SJSA1 (cell line): ENCODE results near the gene SCP2. TPM values are rescaled to one million over a fixed set of nuclear protein-coding genes. Genes with fewer than 3 reads are reported as not detected.

ENCODE experiments used
- DNase-seq, 2 experiments: peaks; one replicate each; pipeline ENCODE4 v3.0.0-alpha.2; 2015 to 2020; ENCODE audit warnings: low spot score in 2 of 2, low read depth in 1 of 2
- H3K27ac ChIP-seq: fragments of 250-450 bp; sonication (Bioruptor Pico); 2 replicates; pipeline ENCODE4 v1.5.1; 2020; ENCODE audit warnings: mild to moderate bottlenecking, moderate library complexity
- H3K27me3 ChIP-seq: fragments of 250-450 bp; sonication (Bioruptor Pico); replicated peaks from 2 replicates; pipeline ENCODE4 v1.5.1; 2020; ENCODE audit warnings: mild to moderate bottlenecking, moderate library complexity
- H3K36me3 ChIP-seq: fragments of 250-450 bp; sonication (Bioruptor Pico); 2 replicates; pipeline ENCODE4 v1.5.1; 2020; ENCODE audit warnings: mild to moderate bottlenecking
- H3K4me1 ChIP-seq: fragments of 250-450 bp; sonication (Bioruptor Pico); replicated peaks from 2 replicates; pipeline ENCODE4 v1.6.1; 2021; ENCODE audit warnings: mild to moderate bottlenecking
- H3K4me3 ChIP-seq: fragments of 250-450 bp; sonication (Bioruptor Pico); 2 replicates; pipeline ENCODE4 v1.5.1; 2020; ENCODE audit warnings: mild to moderate bottlenecking
- H3K9me3 ChIP-seq: fragments of 250-450 bp; sonication (Bioruptor Pico); replicated peaks from 2 replicates; pipeline ENCODE4 v1.5.1; 2020; ENCODE audit warnings: mild to moderate bottlenecking
- total RNA-seq: library from RNA; depleted of rRNA; stranded (reverse); fragments of >200 nt; shearing (Covaris generic); gene quantifications from 2 replicates; pipeline ENCODE4 v1.2.3, GENCODE V29; 2014

Gene SCP2
- total RNA-seq, 1 experiment from 2014 or later: 288 TPM

- no peak for DNase-seq
- Histone ChIP-seq H3K36me3 (no peaks in the 10 kb centered on the region), H3K4me1 (no peaks in the 10 kb centered on the region)
These were observed 155.9 kb downstream of the SCP2 start for GRCh38 chr1:53082826-53083455.

GRCh38 chr1:53083636-53084588 is 156.8 kb downstream of the SCP2 start:
- H3K4me1 ChIP-seq: peaks cover 3% of the 10 kb centered on the region
- no peaks in the 10 kb centered on the region for H3K36me3 ChIP-seq
- H3K27ac ChIP-seq: no peak overlapping the region
- no peak overlapping the region for H3K4me3 ChIP-seq
- no peaks in the 10 kb centered on the region for H3K9me3 ChIP-seq
- no peaks in the 10 kb centered on the region for H3K27me3 ChIP-seq
- DNase-seq: no peak

More at GRCh38 chr1:53082826-53083455, 155.9 kb downstream of the SCP2 start:
- no peaks in the 10 kb centered on the region for H3K27me3 ChIP-seq
- H3K9me3 ChIP-seq: no peaks in the 10 kb centered on the region
- H3K4me3 ChIP-seq: no peak overlapping the region
- no peak overlapping the region for H3K27ac ChIP-seq

DNA sequence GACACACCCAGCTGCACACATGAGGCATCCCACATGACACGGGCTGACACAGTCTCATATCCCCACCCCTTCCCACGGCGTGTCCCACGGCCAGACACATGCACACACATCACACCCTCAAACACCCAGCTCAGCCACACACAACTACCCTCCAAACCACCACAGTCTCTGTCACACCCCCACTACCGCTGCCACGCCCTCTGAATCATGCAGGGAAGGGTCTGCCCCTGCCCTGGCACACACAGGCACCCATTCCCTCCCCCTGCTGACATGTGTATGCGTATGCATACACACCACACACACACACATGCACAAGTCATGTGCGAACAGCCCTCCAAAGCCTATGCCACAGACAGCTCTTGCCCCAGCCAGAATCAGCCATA is 157.5 kb downstream of the SCP2 start:
- H3K4me1 ChIP-seq: peaks cover 10% of the 10 kb centered on the region
- H3K27me3 ChIP-seq: no peaks in the 10 kb centered on the region
- no peak overlapping the region for H3K27ac ChIP-seq
- H3K36me3 ChIP-seq: no peaks in the 10 kb centered on the region
- no peak overlapping the region for H3K4me3 ChIP-seq
- DNase-seq: no peak
- no peaks in the 10 kb centered on the region for H3K9me3 ChIP-seq

- H3K4me3 ChIP-seq: no peak overlapping the region
- H3K27me3 ChIP-seq: no peaks in the 10 kb centered on the region
- no peaks in the 10 kb centered on the region for H3K36me3 ChIP-seq
These were observed 158.3 kb downstream of the SCP2 start for GRCh38 chr1:53085405-53085804.

DNA sequence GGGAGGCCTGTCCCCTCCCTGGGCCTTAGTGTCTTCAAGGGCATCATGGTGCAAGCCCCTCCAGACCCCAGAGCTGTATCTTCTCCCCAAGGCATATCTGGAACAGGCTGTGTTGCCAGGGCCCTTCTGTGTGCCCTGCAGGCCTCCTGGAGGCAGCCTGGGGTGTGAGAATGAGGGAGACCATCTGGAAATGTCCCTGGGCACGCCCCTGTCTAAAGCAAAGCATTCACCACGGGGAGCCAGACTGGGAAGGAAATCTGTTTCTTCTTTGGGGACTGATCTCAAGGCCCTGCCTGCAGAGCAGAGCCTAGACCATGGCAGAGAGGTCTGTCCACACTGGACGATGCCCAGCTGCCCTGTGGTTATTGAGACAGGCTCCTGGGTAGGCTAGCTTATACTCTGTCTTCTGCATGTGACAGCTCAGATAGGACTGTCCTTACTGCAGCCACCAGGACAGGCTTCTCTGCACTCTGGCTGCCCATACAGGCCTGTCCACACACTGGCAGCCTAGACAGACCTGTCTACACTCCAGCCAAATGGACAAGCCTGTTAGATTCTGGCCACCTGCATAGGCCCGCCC is 159.5 kb downstream of the SCP2 start:
- Histone ChIP-seq H3K4me1 (peaks cover 14% of the 10 kb centered on the region), H3K27ac (no peak overlapping the region), H3K9me3 (no peaks in the 10 kb centered on the region), H3K36me3 (no peaks in the 10 kb centered on the region), H3K4me3 (no peak overlapping the region), H3K27me3 (no peaks in the 10 kb centered on the region)
- DNase-seq: no peak

More at GRCh38 chr1:53085405-53085804, 158.3 kb downstream of the SCP2 start:
- H3K9me3 ChIP-seq: no peaks in the 10 kb centered on the region
- H3K27ac ChIP-seq: no peak overlapping the region
- peaks cover 14% of the 10 kb centered on the region for H3K4me1 ChIP-seq
- no peak for DNase-seq

DNA sequence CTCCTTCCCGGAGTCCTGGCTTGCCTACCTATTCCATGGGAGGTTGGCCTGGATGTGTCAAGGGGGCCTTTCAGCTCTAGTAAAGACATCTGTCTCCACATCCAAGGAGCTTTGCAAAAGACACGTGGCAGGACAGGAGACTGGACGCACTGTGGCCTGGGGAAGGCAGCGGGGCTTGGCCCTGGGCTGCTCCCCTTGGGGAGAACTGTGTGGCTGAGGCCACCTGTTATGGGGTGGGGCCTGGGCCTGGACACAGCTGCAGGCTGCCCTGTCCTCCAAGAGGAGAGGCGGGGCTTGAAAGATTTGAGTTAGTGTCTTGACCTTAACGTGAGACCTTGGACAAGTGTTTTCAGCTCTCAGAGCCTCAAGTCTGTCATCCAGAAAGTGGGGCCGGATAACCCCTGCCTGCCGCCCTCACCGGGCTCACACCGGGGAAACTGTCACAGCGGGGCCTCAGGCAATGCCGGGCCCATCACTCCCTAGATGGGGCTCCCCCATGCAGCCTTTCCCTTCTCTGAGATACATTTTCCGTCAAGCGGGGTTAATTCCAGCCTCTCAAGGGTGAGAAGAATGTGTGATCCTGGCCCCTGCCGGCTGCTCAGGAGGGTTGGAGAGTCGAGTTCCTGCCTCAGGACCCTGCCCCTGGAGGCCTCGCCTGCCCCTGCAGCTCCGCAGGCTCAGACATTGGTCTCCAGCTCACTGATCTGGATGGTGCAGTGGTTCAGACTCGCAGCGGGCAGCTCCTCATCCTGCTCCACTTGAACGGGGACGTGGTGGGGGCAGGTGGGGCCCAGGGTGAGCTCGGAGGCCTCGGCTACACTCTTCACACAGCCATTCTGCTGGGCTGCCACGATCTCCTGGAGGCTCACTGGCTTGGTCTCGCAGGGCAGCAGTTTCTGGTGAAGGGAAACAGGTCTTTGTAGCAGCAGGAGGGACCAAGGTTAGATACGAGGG is 160.5 kb downstream of the SCP2 start:
- Histone ChIP-seq H3K9me3 (no peaks in the 10 kb centered on the region), H3K36me3 (no peaks in the 10 kb centered on the region), H3K27me3 (no peaks in the 10 kb centered on the region), H3K27ac (no peak overlapping the region), H3K4me3 (no peak overlapping the region), H3K4me1 (peaks cover 14% of the 10 kb centered on the region)
- DNase-seq: no peak

GRCh38 chr1:53088616-53089300 is 161.7 kb downstream of the SCP2 start:
- Histone ChIP-seq H3K9me3 (no peaks in the 10 kb centered on the region), H3K4me1 (peaks cover 14% of the 10 kb centered on the region), H3K36me3 (no peaks in the 10 kb centered on the region), H3K27me3 (no peaks in the 10 kb centered on the region), H3K27ac (0 out of 2 replicates have a peak overlapping the region, but pooled peaks have one; percentile 18), H3K4me3 (no peak overlapping the region)
- DNase-seq: no peak

DNA sequence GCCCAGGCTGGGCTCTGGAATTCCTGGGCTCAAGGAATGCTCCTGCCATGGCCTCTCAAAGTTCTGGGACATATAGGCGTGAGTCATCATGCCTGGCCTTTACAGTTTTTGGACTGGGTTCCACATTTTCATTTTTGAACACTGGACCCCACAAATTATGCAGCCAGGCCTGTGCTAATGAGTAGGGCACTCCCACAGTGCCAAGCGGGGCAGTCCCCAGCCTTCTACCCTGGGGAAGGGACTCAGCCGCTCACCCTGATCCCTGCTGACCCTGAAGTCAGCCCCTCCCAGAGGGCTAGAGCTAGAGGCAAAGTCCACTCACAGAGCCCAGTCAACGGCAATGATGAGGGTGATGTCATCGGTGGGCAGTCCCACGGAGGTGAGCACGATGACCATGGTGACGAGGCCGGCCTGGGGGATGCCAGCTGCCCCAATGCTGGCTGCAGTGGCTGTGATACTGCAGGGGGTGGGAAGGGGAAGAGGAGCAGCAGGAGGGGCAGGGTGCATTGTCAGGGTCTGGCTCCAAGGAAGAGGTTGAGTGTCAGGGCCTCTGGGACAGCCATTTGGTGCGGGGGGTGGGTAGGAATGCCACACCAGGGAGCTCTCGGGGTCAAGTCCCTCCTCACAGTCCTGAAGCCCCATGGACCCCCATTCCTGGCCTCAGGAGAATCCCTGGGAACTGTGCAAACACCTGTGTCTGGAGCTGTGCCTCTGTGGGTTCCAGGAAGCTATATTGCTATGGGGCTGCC is 162.6 kb downstream of the SCP2 start:
- Histone ChIP-seq H3K27ac (peak overlapping the region; percentile 18; the same call in 1 of the 2 replicates), H3K27me3 (no peaks in the 10 kb centered on the region), H3K4me3 (no peak overlapping the region), H3K4me1 (peaks cover 14% of the 10 kb centered on the region), H3K9me3 (no peaks in the 10 kb centered on the region), H3K36me3 (no peaks in the 10 kb centered on the region)
- DNase-seq: peak in 1 of 2 experiments; percentile 36

GRCh38 chr1:53090227-53091147 is 163.4 kb downstream of the SCP2 start:
- Histone ChIP-seq H3K36me3 (no peaks in the 10 kb centered on the region), H3K27me3 (no peaks in the 10 kb centered on the region), H3K9me3 (no peaks in the 10 kb centered on the region; the same call in 1 of the 2 replicates), H3K4me3 (no peak overlapping the region), H3K27ac (no peak overlapping the region), H3K4me1 (peaks cover 14% of the 10 kb centered on the region)
- DNase-seq: no peak

DNA sequence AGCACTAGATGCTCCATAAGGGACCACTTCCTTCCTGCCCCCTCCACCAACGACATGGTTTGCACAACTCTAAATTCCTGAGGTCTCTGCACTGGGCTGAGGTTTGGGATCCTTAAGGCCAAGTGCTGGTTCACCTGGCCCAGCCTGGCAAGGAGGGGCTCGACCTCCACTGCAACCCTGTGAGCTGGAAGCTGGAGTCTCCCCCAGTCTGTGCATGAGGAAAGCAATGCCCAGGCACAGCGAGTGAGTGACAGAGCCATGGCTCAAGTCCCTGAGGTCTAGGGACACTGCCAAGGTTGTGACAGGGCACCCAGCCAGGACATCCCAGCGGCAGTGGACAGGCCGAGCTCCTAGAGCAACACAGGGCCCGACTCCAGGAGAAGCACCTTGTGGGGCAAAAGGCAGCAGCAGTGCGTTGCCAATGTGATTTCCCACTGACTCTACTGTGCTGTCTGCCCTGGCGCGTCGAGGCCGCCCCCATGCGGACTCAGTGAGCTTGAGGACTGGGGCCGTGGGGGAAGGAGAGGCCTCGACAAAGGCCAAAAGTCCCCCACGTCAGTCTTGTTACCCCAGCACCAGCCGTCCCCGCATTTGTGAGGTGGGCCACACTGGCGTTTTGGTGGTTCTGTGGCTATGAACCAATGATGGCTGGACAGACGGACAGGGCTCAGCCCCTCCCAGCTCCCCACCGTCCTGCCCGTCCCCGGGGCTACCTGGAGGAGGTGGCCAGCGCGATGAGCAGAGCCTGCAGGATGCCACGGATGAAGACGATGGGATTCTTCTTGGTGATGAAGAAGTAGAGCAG is 165.0 kb downstream of the SCP2 start:
- no peak overlapping the region for H3K27ac ChIP-seq
- H3K36me3 ChIP-seq: no peaks in the 10 kb centered on the region
- no peaks in the 10 kb centered on the region for H3K27me3 ChIP-seq
- peaks cover 14% of the 10 kb centered on the region for H3K4me1 ChIP-seq
- H3K9me3 ChIP-seq: peaks cover 7% of the 10 kb centered on the region
- DNase-seq: no peak
- H3K4me3 ChIP-seq: no peak overlapping the region
